ENCODE data around the gene TECTA.

TECTA gene

GRCh38 chr11:121100943-121101342 is at the start of gene TECTA:
TSS of gene TECTA (plus strand) at chr11:121101243. CDS start at chr11:121102666, 1,423 bp downstream.
- no peak within 1 kb of the TSS for H3K4me3 ChIP-seq (ENCODE audit: low read depth, low read length)

- H3K4me3 ChIP-seq (ENCODE audit: low read depth, low read length), result no peak overlapping the region
Measured at GRCh38 chr11:121053244-121053643, 47.8 kb upstream of the TECTA start.

- H3K4me3 ChIP-seq (ENCODE audit: low read depth, low read length), result no peak overlapping the region
Measured at GRCh38 chr11:121054266-121054665, 46.8 kb upstream of the TECTA start.

GRCh38 chr11:121055076-121055475 is 46.0 kb upstream of the TECTA start:
- no peak overlapping the region for H3K4me3 ChIP-seq (ENCODE audit: low read depth, low read length)

- H3K4me3 ChIP-seq (ENCODE audit: low read depth, low read length), result no peak overlapping the region
Measured at GRCh38 chr11:121057922-121058321, 43.1 kb upstream of the TECTA start.

GRCh38 chr11:121058941-121059340 is 42.1 kb upstream of the TECTA start:
- H3K4me3 ChIP-seq (ENCODE audit: low read depth, low read length), result no peak overlapping the region

GRCh38 chr11:121059605-121060004 is 41.4 kb upstream of the TECTA start:
- H3K4me3 ChIP-seq (ENCODE audit: low read depth, low read length), result no peak overlapping the region

GRCh38 chr11:121063728-121064127 is 37.3 kb upstream of the TECTA start:
- no peak overlapping the region for H3K4me3 ChIP-seq (ENCODE audit: low read depth, low read length)

GRCh38 chr11:121066623-121067022 is 34.4 kb upstream of the TECTA start:
- no peak overlapping the region for H3K4me3 ChIP-seq (ENCODE audit: low read depth, low read length)

GRCh38 chr11:121067026-121067425 is 34.0 kb upstream of the TECTA start:
- H3K4me3 ChIP-seq (ENCODE audit: low read depth, low read length), result no peak overlapping the region

GRCh38 chr11:121067453-121067852 is 33.6 kb upstream of the TECTA start:
- no peak overlapping the region for H3K4me3 ChIP-seq (ENCODE audit: low read depth, low read length)

- no peak overlapping the region for H3K4me3 ChIP-seq (ENCODE audit: low read depth, low read length)
Measured at GRCh38 chr11:121067962-121068647, 32.9 kb upstream of the TECTA start.

- no peak overlapping the region for H3K4me3 ChIP-seq (ENCODE audit: low read depth, low read length)
Measured at GRCh38 chr11:121068787-121069186, 32.3 kb upstream of the TECTA start.

GRCh38 chr11:121070951-121071845 is 29.8 kb upstream of the TECTA start:
- H3K4me3 ChIP-seq (ENCODE audit: low read depth, low read length), result no peak overlapping the region

- no peak overlapping the region for H3K4me3 ChIP-seq (ENCODE audit: low read depth, low read length)
Measured at GRCh38 chr11:121071846-121072450, 29.1 kb upstream of the TECTA start.

GRCh38 chr11:121081321-121081720 is 19.7 kb upstream of the TECTA start:
- no peak overlapping the region for H3K4me3 ChIP-seq (ENCODE audit: low read depth, low read length)

- H3K4me3 ChIP-seq (ENCODE audit: low read depth, low read length), result no peak overlapping the region
Measured at GRCh38 chr11:121082219-121082618, 18.8 kb upstream of the TECTA start.

- no peak overlapping the region for H3K4me3 ChIP-seq (ENCODE audit: low read depth, low read length)
Measured at GRCh38 chr11:121082670-121083069, 18.4 kb upstream of the TECTA start.

- H3K4me3 ChIP-seq (ENCODE audit: low read depth, low read length), result no peak overlapping the region
Measured at GRCh38 chr11:121086866-121087265, 14.2 kb upstream of the TECTA start.

- H3K4me3 ChIP-seq (ENCODE audit: low read depth, low read length), result no peak overlapping the region
Measured at GRCh38 chr11:121089566-121089965, 11.5 kb upstream of the TECTA start.

- H3K4me3 ChIP-seq (ENCODE audit: low read depth, low read length), result no peak overlapping the region
Measured at GRCh38 chr11:121090145-121090721, 10.8 kb upstream of the TECTA start.
